ENCODE data around the gene VKORC1.

DNA sequence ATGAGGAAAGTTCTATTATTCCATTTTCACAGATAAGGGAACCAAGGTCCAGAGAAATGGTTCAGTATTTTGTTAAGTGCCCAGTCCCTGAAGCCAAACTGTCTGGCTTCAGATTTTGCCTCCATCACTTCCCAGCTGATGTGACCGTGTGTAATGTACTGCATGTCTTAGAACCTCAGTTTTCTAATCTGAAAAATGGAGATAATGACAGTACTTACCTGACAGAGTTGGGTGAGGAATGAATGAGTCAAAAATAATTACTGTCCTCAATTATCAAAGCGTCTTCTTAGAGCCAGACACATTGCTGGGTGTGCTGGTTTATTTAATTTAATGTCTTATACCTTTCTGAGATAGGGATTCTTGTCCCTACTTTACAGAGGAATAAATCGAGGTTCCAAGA, 27.3 kb downstream of the VKORC1 start:
- no peak for TF ChIP-seq GABPA (IDR thresholded peaks at IDR 0.05 in 1 of 2, conservative IDR thresholded peaks at IDR 0.05 in 1 of 2)
- TF ChIP-seq, protein P1, sequence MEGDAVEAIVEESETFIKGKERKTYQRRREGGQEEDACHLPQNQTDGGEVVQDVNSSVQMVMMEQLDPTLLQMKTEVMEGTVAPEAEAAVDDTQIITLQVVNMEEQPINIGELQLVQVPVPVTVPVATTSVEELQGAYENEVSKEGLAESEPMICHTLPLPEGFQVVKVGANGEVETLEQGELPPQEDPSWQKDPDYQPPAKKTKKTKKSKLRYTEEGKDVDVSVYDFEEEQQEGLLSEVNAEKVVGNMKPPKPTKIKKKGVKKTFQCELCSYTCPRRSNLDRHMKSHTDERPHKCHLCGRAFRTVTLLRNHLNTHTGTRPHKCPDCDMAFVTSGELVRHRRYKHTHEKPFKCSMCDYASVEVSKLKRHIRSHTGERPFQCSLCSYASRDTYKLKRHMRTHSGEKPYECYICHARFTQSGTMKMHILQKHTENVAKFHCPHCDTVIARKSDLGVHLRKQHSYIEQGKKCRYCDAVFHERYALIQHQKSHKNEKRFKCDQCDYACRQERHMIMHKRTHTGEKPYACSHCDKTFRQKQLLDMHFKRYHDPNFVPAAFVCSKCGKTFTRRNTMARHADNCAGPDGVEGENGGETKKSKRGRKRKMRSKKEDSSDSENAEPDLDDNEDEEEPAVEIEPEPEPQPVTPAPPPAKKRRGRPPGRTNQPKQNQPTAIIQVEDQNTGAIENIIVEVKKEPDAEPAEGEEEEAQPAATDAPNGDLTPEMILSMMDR (IDR thresholded peaks at IDR 0.05; ENCODE audit: low read depth, low read length, missing input control) = no peak
- TF ChIP-seq YY1 (IDR thresholded peaks at IDR 0.05) = no peak
- no peak for TF ChIP-seq RAD21 (IDR thresholded peaks at IDR 0.05)
- no peak for TF ChIP-seq EGR1 (IDR thresholded peaks at IDR 0.05; ENCODE audit: low read depth in 2 of 2)
- TF ChIP-seq, protein P2, sequence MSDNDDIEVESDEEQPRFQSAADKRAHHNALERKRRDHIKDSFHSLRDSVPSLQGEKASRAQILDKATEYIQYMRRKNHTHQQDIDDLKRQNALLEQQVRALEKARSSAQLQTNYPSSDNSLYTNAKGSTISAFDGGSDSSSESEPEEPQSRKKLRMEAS (IDR thresholded peaks at IDR 0.05) = no peak
- TF ChIP-seq ZBTB33 (IDR thresholded peaks at IDR 0.05) = no peak
- TF ChIP-seq FOXA1 (IDR thresholded peaks at IDR 0.05) = no peak
- TF ChIP-seq TAF1 (conservative IDR thresholded peaks at IDR 0.05) = no peak
- no peak for TF ChIP-seq HNF4G (IDR thresholded peaks at IDR 0.05)
- TF ChIP-seq RXRA (IDR thresholded peaks at IDR 0.05) = no peak
- no peak for TF ChIP-seq SP1 (IDR thresholded peaks at IDR 0.05)
- TF ChIP-seq JUND (IDR thresholded peaks at IDR 0.05) = no peak

Measured in liver (tissue), 3 donors.